Hematopoietic multipotent progenitor cell (in vitro differentiated cells): Measurements from ENCODE around the gene PANX3. TPM values are rescaled to one million over a fixed set of nuclear protein-coding genes. Genes with fewer than 3 reads are reported as not detected.
"Not testable (repeated sequence)": the region's sequence is repeated elsewhere in the genome, so short reads cannot be mapped to it uniquely, and the experiment has no call there.

Experiments
- DNase-seq, 3 donors: peaks; one replicate each; pipeline ENCODE4 v3.0.0-alpha.2; 2011 to 2015; ENCODE audit warnings: low read depth in 2 of 3, low spot score in 2 of 3
- total RNA-seq: library from RNA; depleted of rRNA; stranded (reverse); fragments of >200 nt; gene quantifications from one replicate; pipeline ENCODE4 v1.2.3, GENCODE V29; 2012

PANX3 gene
- not detected for total RNA-seq

- DNase-seq = no peak
Observed at GRCh38 chr11:124611064-124611463, at the start of gene PANX3. Gene PANX3, plus strand, starts transcription at chr11:124611428. Its CDS starts 129 bp downstream, at chr11:124611557.

- DNase-seq = no peak
Observed at GRCh38 chr11:124569697-124570096, 41.5 kb upstream of the PANX3 start, which contains the start of gene OR8A1. Gene OR8A1, plus strand, starts transcription at chr11:124569997. Its CDS starts 123 bp downstream, at chr11:124570120.

GRCh38 chr11:124570160-124570559, 41.1 kb upstream of the PANX3 start:
- DNase-seq = no peak

GRCh38 chr11:124577716-124578427, 33.4 kb upstream of the PANX3 start:
- no peak for DNase-seq

- DNase-seq = no peak
Observed at GRCh38 chr11:124578761-124579160, 32.5 kb upstream of the PANX3 start.

- no peak for DNase-seq
Observed at GRCh38 chr11:124581817-124582216, 29.4 kb upstream of the PANX3 start.

GRCh38 chr11:124582565-124582964, 28.7 kb upstream of the PANX3 start:
- DNase-seq = no peak

GRCh38 chr11:124583781-124584180, 27.4 kb upstream of the PANX3 start:
- no peak for DNase-seq

- no peak for DNase-seq
Observed at GRCh38 chr11:124584681-124585372, 26.4 kb upstream of the PANX3 start.

GRCh38 chr11:124586238-124586860, 24.9 kb upstream of the PANX3 start:
- DNase-seq = peak; percentile 6 to 78 (median 47)

- no peak for DNase-seq
Observed at GRCh38 chr11:124591430-124591829, 19.8 kb upstream of the PANX3 start.

GRCh38 chr11:124592627-124593026, 18.6 kb upstream of the PANX3 start:
- no peak for DNase-seq

- DNase-seq = no peak
Observed at GRCh38 chr11:124595302-124595701, 15.9 kb upstream of the PANX3 start.

- no peak for DNase-seq
Observed at GRCh38 chr11:124597626-124598025, 13.6 kb upstream of the PANX3 start.

GRCh38 chr11:124600621-124601320, 10.5 kb upstream of the PANX3 start:
- no peak for DNase-seq

GRCh38 chr11:124602193-124602592, 9.0 kb upstream of the PANX3 start:
- DNase-seq = no peak

GRCh38 chr11:124602723-124603122, 8.5 kb upstream of the PANX3 start:
- DNase-seq = not testable (repeated sequence)

- DNase-seq = peak in 2 of 3 donors; percentile 22 to 33
Observed at GRCh38 chr11:124605719-124606118, 5.5 kb upstream of the PANX3 start.

- DNase-seq = peak in 2 of 3 donors; percentile 47 to 74
Observed at GRCh38 chr11:124608147-124608546, 3.1 kb upstream of the PANX3 start.

GRCh38 chr11:124610295-124610694, 933 bp upstream of the PANX3 start:
- DNase-seq = no peak

- peak in 1 of 3 donors; percentile 31 for DNase-seq
Observed at GRCh38 chr11:124612045-124612444, 817 bp downstream of the PANX3 start.
